HepG2 (cell line): ENCODE data around the gene LCE2C. TPM values are rescaled to one million over a fixed set of nuclear protein-coding genes. Genes with fewer than 3 reads are reported as not detected.

Experiments used
- ATAC-seq: fragments of 200-7000 bp; cut with Tn5 transposase; 3 replicates; pipeline ENCODE4 v1.9.1; 2020; ENCODE audit warnings: mild to moderate bottlenecking, moderate library complexity
- BruUV-seq: library from RNA; stranded (reverse); fragments of 400-500 nt; replicated peaks from 2 replicates; lab custom pipeline; 2021; lab: Mats Ljungman, UMichigan
- CTCF ChIA-PET: fragments of 300-600 bp; formaldehyde crosslinking; extraction: SDS; loops from one replicate; lab custom pipeline; 2021; ENCODE audit warnings: low total read pairs, inconsistent platforms, low intra/inter-chr PET ratio; lab: Yijun Ruan, JAX
- POLR2A ChIA-PET: fragments of 350-600 bp; sonication (Branson Sonifier 250); formaldehyde crosslinking; loops from one replicate; lab custom pipeline; 2020; ENCODE audit warnings: antibody characterized with exemption, inconsistent platforms; lab: Yijun Ruan, JAX
- DNase-seq: peaks from one replicate; pipeline ENCODE4 v3.0.0-alpha.2; 2015; ENCODE audit warnings: low spot score
- FAIRE-seq: peaks from 3 replicates; lab custom pipeline; 2011; peaks lifted over from hg19 to GRCh38; lab: Jason Lieb, UNC
- H2AFZ ChIP-seq: one replicate; pipeline ENCODE4 v1.6.1; 2011; ENCODE audit warnings: low read length, inconsistent platforms
- H3K27ac ChIP-seq: fragments of 300-600 bp; 3 replicates; pipeline ENCODE4 v1.8.0; 2011; ENCODE audit warnings: mixed run types, mild to moderate bottlenecking, mixed read lengths, low read length, inconsistent platforms; ENCODE audit not compliant: insufficient read depth; ENCODE audit errors: extremely low read length
- H3K27me3 ChIP-seq, 2 experiments: fragments of 200-600 bp in 1 of 2; 2 replicates in 1 of 2; 3 replicates in 1 of 2; pipeline versions ENCODE4 v1.6.0 to v1.8.0; 2011; ENCODE audit warnings: low read length in 2 of 2, mild to moderate bottlenecking in 2 of 2, moderate library complexity in 2 of 2, inconsistent platforms in 1 of 2; ENCODE audit not compliant: insufficient read depth in 2 of 2, control insufficient read depth in 1 of 2
- H3K36me3 ChIP-seq, 2 experiments: fragments of 200-600 bp in 1 of 2; replicated peaks in 1 of 2; 2 replicates in 1 of 2; 3 replicates in 1 of 2; pipeline versions ENCODE4 v1.5.1 to v1.8.0; 2011; ENCODE audit warnings: low read length in 2 of 2, inconsistent platforms in 1 of 2; ENCODE audit not compliant: insufficient read depth in 2 of 2, control insufficient read depth in 1 of 2
- H3K4me1 ChIP-seq: 2 replicates; pipeline ENCODE4 v1.5.1; 2012; ENCODE audit warnings: low read length, inconsistent platforms; ENCODE audit not compliant: insufficient read depth
- H3K4me2 ChIP-seq: 2 replicates; pipeline ENCODE4 v1.6.0; 2011; ENCODE audit warnings: low read depth, low read length, inconsistent platforms
- H3K4me3 ChIP-seq, 3 experiments: fragments of 200-600 bp in 1 of 3; sonication (generic), shearing (Covaris generic) in 1 of 3; replicated peaks in 1 of 3; 2 replicates each; pipeline ENCODE4 v1.5.1; 2011 to 2016; ENCODE audit warnings: low read length in 3 of 3, inconsistent platforms in 2 of 3, low read depth in 2 of 3, mild to moderate bottlenecking in 2 of 3, control low read depth in 1 of 3, mixed read lengths in 1 of 3; ENCODE audit not compliant: insufficient read depth in 1 of 3
- H3K79me2 ChIP-seq: one replicate; pipeline ENCODE4 v1.6.1; 2011; ENCODE audit warnings: low read length, inconsistent platforms; ENCODE audit not compliant: insufficient read depth
- H3K9ac ChIP-seq: 2 replicates; pipeline ENCODE4 v1.6.0; 2011; ENCODE audit warnings: mild to moderate bottlenecking, low read depth, low read length, inconsistent platforms; ENCODE audit not compliant: insufficient read depth
- H3K9me3 ChIP-seq: 2 replicates; pipeline ENCODE4 v1.5.1; 2012; ENCODE audit warnings: mild to moderate bottlenecking, low read length
- H4K20me1 ChIP-seq: 2 replicates; pipeline ENCODE4 v1.6.0; 2011; ENCODE audit warnings: inconsistent platforms, mild to moderate bottlenecking, low read length, moderate library complexity; ENCODE audit not compliant: insufficient read depth
- ATF1 ChIP-seq: IDR thresholded peaks from 2 replicates; pipeline ENCODE4 v1.6.1; 2016; ENCODE audit warnings: mild to moderate bottlenecking, control low read depth
- ATM ChIP-seq: fragments of 450-650 bp; IDR thresholded peaks from 2 replicates; pipeline ENCODE4 v1.7.1; 2017; ENCODE audit warnings: mild to moderate bottlenecking, borderline replicate concordance
- CREB3 ChIP-seq: sonication (generic); formaldehyde crosslinking; IDR thresholded peaks from 2 replicates; pipeline ENCODE4 v1.5.0; 2020; ENCODE audit warnings: missing genetic modification reagents
- FOXJ3 ChIP-seq: sonication (generic); formaldehyde crosslinking; IDR thresholded peaks from 2 replicates; pipeline ENCODE4 v1.4.0; 2020; ENCODE audit warnings: missing genetic modification reagents, mild to moderate bottlenecking, borderline replicate concordance
- KDM5A ChIP-seq: fragments of 200-600 bp; sonication (generic); IDR thresholded peaks from 2 replicates; pipeline ENCODE4 v1.7.0; 2018; ENCODE audit warnings: antibody characterized with exemption, mild to moderate bottlenecking, low read length, borderline replicate concordance
- KDM6A ChIP-seq: IDR thresholded peaks from 2 replicates; pipeline ENCODE4 v1.6.1; 2016; ENCODE audit warnings: low read depth
- NR3C1 ChIP-seq: sonication (generic); formaldehyde crosslinking; IDR thresholded peaks from 2 replicates; pipeline ENCODE4 v1.4.0; 2020; ENCODE audit warnings: missing genetic modification reagents
- POLR2AphosphoS2 ChIP-seq: IDR thresholded peaks from 2 replicates; pipeline ENCODE4 v1.6.1; 2011; ENCODE audit warnings: low read depth, low read length, improper control_type of control experiment
- RBM22 ChIP-seq: fragments of 200-400 bp; formaldehyde crosslinking; optimal IDR thresholded peaks from 2 replicates; pipeline ENCODE3; 2017; ENCODE audit warnings: mild to moderate bottlenecking, low read length, moderate library complexity
- TAF15 ChIP-seq: fragments of 200-400 bp; formaldehyde crosslinking; IDR thresholded peaks from one replicate; pipeline ENCODE4 v1.6.1; 2018; ENCODE audit warnings: mild to moderate bottlenecking, low read depth, low read length; ENCODE audit not compliant: poor library complexity, severe bottlenecking
- ZC3H13 ChIP-seq: sonication (generic); formaldehyde crosslinking; IDR thresholded peaks from 2 replicates; pipeline ENCODE4 v1.8.1; 2023; ENCODE audit warnings: mild to moderate bottlenecking, missing genetic modification reagents, moderate library complexity
- ZNF362 ChIP-seq: sonication (generic); formaldehyde crosslinking; IDR thresholded peaks from 2 replicates; pipeline ENCODE4 v1.4.0; 2020; ENCODE audit warnings: missing genetic modification reagents, mild to moderate bottlenecking, borderline replicate concordance
- ZNF563 ChIP-seq: sonication (generic); formaldehyde crosslinking; IDR thresholded peaks from 2 replicates; pipeline ENCODE4 v1.8.0; 2022; ENCODE audit warnings: mild to moderate bottlenecking, moderate library complexity, missing genetic modification reagents
- ZNF766 ChIP-seq: sonication (generic); formaldehyde crosslinking; IDR thresholded peaks from 2 replicates; pipeline ENCODE4 v1.5.0; 2020; ENCODE audit warnings: missing genetic modification reagents, borderline replicate concordance
- ZNF790 ChIP-seq: sonication (generic); formaldehyde crosslinking; IDR thresholded peaks from 2 replicates; pipeline ENCODE4 v1.8.0; 2022; ENCODE audit warnings: missing genetic modification reagents, mild to moderate bottlenecking, borderline replicate concordance
- WGBS: methylation state at CpG from one replicate; pipeline ENCODE4 v1.1.6; 2017; ENCODE audit warnings: low lambda C conversion rate; 5-methylcytosine and 5-hydroxymethylcytosine counted together
- in situ Hi-C: cut with HindIII; loops from 2 replicates; pipeline ENCODE4 v1.10.0; 2017; ENCODE audit warnings: low pct_unique_long_range_greater_than_20kb; ENCODE audit not compliant: extremely low pct_ligation_motif_present
- intact Hi-C: fragments of 100-400 bp; cut with micrococcal nuclease; formaldehyde crosslinking; loops from one replicate; pipeline ENCODE4 v1.10.0; 2022; ENCODE audit not compliant: unreplicated experiment
- polyA plus RNA-seq, 8 experiments: library from polyadenylated mRNA; depleted of rRNA in 3 of 8; stranded (reverse) in 7 of 8; unstranded in 1 of 8; fragments of >200 nt; fragmentation: Illumina TruSeq in 4 of 8; extraction: Trizol in 4 of 8; gene quantifications; 2 replicates each; pipeline versions ENCODE4 v1.2.1 to v1.2.3, GENCODE V29; 2011 to 2016; ENCODE audit warnings: low read depth in 4 of 8, missing spikeins in 1 of 8, mixed read lengths in 1 of 8; ENCODE audit not compliant: insufficient read depth in 1 of 8
- total RNA-seq, 5 experiments: library from RNA; depleted of rRNA; stranded (reverse); fragments of >200 nt; fragmentation: Illumina TruSeq; extraction: Trizol; gene quantifications; 2 replicates each; pipeline ENCODE4 v1.2.3, GENCODE V29; 2016; ENCODE audit warnings: low read depth in 1 of 5

Gene LCE2C
- total and polyA plus RNA-seq, 2 of the 13 experiments (the other 11 are each of a cell fraction or from before 2014, with no cell fraction given) = not detected

DNA sequence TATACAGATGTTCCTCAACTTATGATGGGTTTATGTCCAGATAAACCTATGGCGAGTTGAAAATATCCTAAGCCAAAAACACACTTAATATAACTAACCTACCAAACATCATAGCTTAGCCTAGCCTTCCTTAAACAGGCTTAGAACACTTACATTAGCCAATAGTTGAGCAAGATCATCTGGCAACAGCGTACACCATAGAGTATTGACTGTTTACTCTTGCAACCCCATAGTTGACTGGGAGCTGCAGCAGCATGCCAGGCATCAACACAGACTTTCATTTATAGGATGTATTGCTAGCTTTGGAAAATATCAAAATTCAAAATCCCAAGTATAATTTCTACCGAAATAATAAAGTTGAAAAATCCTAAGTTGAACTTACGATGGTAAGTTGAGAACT is 17.4 kb upstream of the LCE2C start:
- intact Hi-C loops (no loop called here), in situ Hi-C loops (no loop called here)
- BruUV-seq = no TSS peak
- POLR2A ChIA-PET = no interaction called here
- CTCF ChIA-PET = no interaction called here
- ATAC-seq = no peak
- no peak overlapping the region for H3K9ac ChIP-seq
- H2AFZ ChIP-seq = no peak overlapping the region
- H3K27ac ChIP-seq = no peak overlapping the region
- no peaks in the 10 kb centered on the region for H4K20me1 ChIP-seq
- H3K36me3 ChIP-seq = no peaks in the 10 kb centered on the region
- H3K27me3 ChIP-seq = no peaks in the 10 kb centered on the region
- no peaks in the 10 kb centered on the region for H3K9me3 ChIP-seq
- TF ChIP-seq KDM5A (no peak), ATM (no peak), NR3C1 (CRISPR knock-in tag) (no peak), KDM6A (CRISPR knock-in tag) (no peak), ZNF362 (CRISPR knock-in tag) (no peak), ZNF563 (CRISPR knock-in tag) (no peak), TAF15 (no peak), ATF1 (CRISPR knock-in tag) (no peak), POLR2AphosphoS2 (no peak), ZNF766 (CRISPR knock-in tag) (no peak), ZNF790 (CRISPR knock-in tag) (no peak), ZC3H13 (CRISPR knock-in tag) (no peak), FOXJ3 (CRISPR knock-in tag) (no peak), RBM22 (no peak), CREB3 (CRISPR knock-in tag) (no peak)
- no peak overlapping the region for H3K4me3 ChIP-seq
- H3K4me1 ChIP-seq = no peaks in the 10 kb centered on the region
- FAIRE-seq = no peak
- DNase-seq = no peak
- no peak overlapping the region for H3K4me2 ChIP-seq
- whole genome bisulfite sequencing = 47% methylated on average over 4 of the region's 4 CpGs
- no peaks in the 10 kb centered on the region for H3K79me2 ChIP-seq
